Stimulated activated CD8-positive, alpha-beta memory T cell treated with anti-CD3 and anti-CD28 coated beads, Interleukin-4, amount 100 ng/mL, for 4 hours (primary cell): ENCODE results near the gene RALGPS2.
"Not testable (repeated sequence)": the region's sequence is repeated elsewhere in the genome, so short reads cannot be mapped to it uniquely, and the experiment has no call there.

Experiments used
- DNase-seq, 2 donors: peaks; one replicate each; pipeline ENCODE4 v3.0.0-alpha.2; 2020; ENCODE audit warnings: low read depth in 2 of 2, low spot score in 1 of 2

RALGPS2 gene

GRCh38 chr1:178774263-178774662, 49.2 kb downstream of the RALGPS2 start:
- no peak for DNase-seq

DNA sequence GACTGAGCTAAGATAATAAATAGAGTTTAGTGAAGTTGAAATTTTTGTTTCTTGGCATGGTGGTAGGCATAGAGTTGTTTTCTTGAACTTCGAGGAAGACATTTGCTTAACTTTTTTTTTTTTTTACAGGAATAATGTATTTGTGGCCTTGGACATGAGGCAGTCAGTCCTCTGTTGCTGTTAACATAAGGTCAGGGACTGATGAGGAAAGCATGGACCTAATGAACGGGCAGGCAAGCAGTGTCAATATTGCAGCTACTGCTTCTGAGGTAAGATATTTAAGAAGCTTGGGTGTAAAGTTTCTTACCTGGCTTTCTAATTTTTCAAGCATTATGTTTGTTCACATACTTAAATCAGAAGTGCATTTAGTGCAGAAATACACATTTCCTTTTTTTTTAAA, 51.5 kb downstream of the RALGPS2 start:
- DNase-seq, result no peak

DNA sequence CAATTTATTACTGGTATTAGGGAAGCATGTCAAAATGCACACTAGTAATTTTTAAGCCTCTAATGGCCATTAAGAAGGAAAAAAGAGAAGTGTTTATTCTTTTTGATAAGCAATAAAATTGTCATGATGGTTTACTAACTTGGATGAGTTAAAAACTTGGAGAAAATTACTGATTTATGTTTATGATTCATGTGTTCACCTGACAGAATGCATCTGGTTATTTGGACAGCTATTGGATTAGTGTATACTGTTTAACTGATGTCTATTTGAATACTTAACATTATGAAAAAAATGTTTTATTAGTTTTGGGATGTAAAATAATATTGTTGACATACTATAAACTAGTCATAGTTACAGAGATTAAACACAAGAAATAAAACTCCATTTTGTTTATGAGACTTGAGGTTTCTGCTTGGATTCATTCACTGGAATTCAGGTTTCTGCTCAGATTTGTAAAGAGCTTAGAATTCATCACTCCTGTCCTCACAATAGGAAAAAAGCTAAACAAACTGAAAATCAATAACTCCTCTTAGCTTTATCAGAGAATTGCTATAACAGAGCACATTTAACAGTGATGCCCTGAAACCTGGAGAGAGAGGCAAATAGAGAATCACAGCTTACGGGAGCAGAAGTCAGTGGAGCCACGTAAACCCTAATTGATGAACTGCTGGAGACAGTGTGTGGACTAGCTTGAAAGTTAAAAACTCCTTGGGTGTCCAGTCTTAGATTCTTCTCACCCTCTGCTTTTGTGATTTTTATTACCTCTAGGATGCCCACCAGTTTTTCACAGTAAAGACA, 56.7 kb downstream of the RALGPS2 start:
- no peak for DNase-seq

- DNase-seq, result no peak
These were observed 59.1 kb downstream of the RALGPS2 start for GRCh38 chr1:178784131-178784536.

DNA sequence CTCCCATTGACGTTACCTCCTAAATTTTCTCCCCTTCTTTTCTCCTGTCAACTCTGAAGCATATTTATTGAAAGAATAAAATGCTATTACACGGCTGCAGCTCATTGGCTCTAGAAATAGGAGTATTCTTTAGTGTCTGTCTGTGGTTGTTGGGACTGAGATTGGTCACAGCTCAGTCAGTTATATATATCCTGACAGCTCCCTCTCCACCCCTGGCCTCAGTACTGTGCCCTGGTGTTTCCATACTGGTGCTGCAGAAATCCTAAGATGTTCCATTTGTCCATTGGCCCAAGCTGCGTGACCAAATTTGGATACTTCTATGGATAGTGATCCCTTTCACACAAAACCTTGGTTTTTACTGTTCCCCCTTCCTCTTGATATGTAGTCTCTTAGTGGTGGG, 67.3 kb downstream of the RALGPS2 start:
- no peak for DNase-seq

DNA sequence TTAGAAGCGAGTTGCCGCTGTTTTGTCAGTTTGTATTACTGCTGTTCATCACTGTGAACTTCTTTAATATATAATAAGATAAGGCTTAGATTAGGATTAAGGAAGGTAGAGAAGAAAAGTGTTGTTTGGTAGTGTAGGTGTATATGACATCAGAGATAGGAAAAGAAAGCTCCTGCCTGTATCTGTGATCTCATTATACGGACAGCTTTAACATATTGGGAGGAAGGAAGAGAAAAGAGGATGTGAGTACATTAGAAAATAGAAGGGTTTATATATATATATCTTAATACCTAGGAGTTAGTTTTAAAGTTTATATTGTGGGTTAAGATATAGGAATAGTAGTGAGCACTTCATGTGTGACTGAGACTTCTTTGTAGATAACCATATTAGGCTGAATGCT, 71.0 kb downstream of the RALGPS2 start:
- no peak for DNase-seq

DNA sequence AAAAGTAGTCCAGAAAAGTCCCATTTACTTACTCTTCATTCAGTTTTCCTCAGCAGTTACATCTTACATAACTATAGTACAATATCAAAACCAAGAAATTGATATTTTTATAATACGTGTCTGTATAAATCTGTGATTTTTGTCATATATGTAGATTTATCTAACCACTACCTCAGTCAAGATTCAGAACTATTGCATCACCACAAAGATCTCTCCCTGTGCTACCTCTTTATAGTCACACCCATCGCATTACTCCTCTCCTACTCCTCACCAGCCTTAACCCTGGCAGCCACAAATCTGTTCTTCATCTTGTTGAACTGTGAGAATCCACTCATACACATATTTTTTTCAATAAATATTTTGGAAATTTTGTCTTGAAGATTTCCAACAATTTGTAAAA, 72.5 kb downstream of the RALGPS2 start:
- no peak for DNase-seq

GRCh38 chr1:178798232-178798861, 73.3 kb downstream of the RALGPS2 start:
- no peak for DNase-seq

- no peak for DNase-seq
These were observed 77.8 kb downstream of the RALGPS2 start for GRCh38 chr1:178802873-178803272.

GRCh38 chr1:178806665-178807300, 81.7 kb downstream of the RALGPS2 start:
- no peak for DNase-seq

GRCh38 chr1:178808529-178808928, 83.5 kb downstream of the RALGPS2 start:
- no peak for DNase-seq

- DNase-seq, result no peak
These were observed 85.5 kb downstream of the RALGPS2 start for GRCh38 chr1:178810585-178810984.

- DNase-seq, result no peak
These were observed 93.4 kb downstream of the RALGPS2 start for GRCh38 chr1:178818416-178818815.

GRCh38 chr1:178819123-178819522, 94.1 kb downstream of the RALGPS2 start:
- DNase-seq, result no peak

GRCh38 chr1:178821134-178821866, 96.3 kb downstream of the RALGPS2 start:
- DNase-seq, result no peak

DNA sequence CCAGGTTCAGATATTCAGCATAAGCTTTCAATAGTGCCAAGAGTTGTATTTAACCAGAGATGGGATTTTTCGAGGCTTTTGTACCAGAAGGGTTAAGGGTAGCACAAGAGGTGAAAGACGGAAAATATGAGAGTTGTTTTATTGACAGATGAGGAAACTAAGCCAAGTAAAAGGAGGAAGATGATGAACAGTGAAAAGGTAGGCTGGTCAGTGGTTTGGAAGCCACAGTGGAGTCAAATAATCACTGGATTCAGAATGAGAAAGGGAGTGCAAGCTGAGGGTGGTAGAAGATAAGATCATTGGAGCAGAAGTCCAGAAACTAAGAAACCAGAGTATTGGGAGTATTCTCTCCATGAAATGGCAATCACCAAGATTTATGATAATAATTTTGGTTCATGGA, 100.1 kb downstream of the RALGPS2 start:
- DNase-seq, result no peak

DNA sequence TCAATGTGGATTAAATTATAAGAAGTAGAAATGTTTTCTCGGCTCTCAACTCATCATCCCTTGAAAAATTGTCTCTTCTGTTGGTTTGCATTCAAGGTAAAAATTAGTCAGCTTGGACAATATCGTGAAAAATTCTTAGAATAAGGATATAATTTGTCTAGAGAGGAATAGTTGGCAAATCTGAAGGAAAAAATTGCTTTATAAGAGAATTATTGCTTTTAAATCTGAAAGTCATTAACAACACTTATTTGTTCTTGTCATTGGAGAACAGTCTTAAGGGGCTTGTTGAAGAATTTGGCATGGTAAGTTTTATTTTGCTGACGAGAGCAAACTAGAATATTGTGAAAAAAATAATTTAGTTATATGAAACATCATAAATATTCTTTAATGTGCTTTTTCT, 119.4 kb downstream of the RALGPS2 start:
- no peak for DNase-seq

DNA sequence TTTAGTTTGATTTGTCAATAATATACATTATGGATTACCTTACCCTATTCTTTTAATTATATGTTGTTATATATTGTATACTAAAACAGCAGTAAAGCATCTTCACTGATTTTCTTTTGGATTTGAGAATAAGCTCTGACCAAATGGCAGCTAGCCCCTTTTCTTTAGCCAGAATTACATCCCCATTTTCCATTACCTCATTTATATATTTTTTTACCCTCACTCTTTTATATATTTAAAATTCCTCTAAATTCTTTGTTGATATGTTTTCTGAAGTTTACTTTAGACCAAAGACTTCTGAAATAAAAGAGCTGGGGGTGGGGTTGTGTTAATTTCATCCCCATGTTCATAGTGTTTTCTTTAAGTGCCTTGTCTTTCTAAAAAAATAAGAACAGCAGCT, 121.3 kb downstream of the RALGPS2 start:
- DNase-seq, result no peak

DNA sequence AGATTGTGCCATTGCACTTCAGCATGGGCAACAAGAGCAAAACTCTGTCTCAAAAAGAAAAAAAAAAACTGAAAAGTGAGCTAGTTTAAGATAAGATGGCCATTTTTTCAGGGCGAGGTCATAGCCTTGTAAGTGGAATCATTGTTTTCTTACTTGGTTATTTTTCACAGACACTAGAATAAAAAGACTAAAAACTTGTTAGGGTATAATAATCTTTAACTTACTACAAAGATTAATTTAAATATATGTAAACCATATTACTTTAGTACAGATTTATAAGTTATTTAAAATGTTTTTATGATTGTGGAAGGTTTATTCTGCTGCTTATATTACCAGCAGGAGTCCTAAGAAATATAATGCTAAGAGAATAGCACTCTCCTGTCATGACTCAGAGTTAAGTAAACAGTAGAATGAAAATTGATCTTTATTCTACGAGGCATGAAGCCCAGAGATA, 122.4 kb downstream of the RALGPS2 start:
- DNase-seq, result no peak

GRCh38 chr1:178847919-178848318, 122.9 kb downstream of the RALGPS2 start:
- not testable (repeated sequence) for DNase-seq

DNA sequence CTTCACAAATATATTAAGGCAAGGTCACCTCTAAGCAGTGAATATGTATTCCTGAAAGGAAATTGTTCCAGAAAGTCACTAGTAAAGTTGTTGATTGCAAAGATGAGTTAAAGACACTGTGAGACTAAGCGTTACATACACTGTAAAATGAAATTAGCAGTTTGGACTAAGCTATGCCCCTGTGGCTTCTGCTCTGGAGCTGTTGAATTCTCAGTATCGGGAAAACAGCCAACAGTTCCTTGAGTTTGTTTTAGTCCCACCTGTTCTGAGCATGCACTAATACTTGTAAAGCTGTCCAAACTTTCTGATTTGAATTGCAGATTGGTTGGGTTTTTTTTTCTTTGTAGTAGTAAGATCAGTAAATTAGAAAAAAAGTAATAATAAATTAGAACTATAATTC, 124.9 kb downstream of the RALGPS2 start:
- no peak for DNase-seq

DNA sequence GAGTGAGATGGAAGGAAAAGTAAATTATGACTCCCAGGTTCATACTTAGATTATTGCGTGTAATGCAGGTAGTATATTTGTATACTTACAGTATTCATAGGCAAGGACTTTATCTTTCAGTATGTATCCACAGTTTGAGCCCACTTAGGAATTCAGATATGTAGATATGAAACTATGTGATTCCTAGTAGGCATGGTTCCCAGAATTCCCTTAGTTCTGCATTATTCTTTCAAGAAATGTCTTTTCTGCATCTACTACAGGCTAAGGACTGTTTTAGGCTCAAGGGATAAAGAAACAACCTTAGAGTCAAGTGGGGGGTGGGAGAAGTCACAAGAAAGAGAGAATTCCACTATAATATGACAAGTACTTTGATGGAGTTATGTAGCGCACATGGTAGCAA, 132.1 kb downstream of the RALGPS2 start:
- DNase-seq, result no peak
